Measurements from ENCODE around the gene PRKAR2A. TPM values are rescaled to one million over a fixed set of nuclear protein-coding genes. Genes with fewer than 3 reads are reported as not detected.
A peak's percentile ranks its signal among the peaks of the same experiment; 100 is the strongest.

PRKAR2A gene
- total RNA-seq, 2 experiments from 2014 or later, result 28.7 to 35.2 TPM

GRCh38 chr3:48859206-48859605, 11.5 kb upstream of the PRKAR2A start:
- ATAC-seq, result no peak

DNA sequence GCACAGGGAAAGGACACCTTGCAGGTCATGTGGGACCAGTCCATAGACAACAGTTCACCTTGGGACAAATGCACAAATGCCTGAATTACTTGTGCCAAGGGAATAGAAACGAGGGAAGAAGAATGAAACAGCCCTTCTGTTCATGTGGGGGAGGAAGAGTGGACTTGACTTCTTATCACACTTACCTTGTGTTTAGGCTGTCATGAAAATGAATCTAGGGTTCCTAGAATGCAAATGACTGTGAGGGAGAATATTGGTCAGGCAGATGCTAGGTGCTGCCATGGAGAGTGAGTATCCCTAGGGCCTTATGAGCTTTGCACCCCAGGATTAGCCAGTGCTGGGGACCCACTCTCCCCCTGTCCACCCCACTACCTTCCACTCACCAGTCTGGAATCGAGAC, 11.0 kb upstream of the PRKAR2A start:
- H3K9me3 Mint-ChIP-seq (ENCODE audit: low read depth), result no peaks in the 10 kb centered on the region
- no peaks in the 10 kb centered on the region for H3K27me3 Mint-ChIP-seq
- ATAC-seq (no peak), DNase-seq (no peak)
- intact Hi-C loops (cut with DNase I, micrococcal nuclease), result no loop called here
- H3K36me3 Mint-ChIP-seq (ENCODE audit: low read depth), result peaks cover 12% of the 10 kb centered on the region
- no peaks in the 10 kb centered on the region for H3K4me1 Mint-ChIP-seq
- ChIA-PET POLR2A (no interaction called here), CTCF (no interaction called here)
- no peak overlapping the region for H3K4me3 Mint-ChIP-seq
- peak overlapping the region; percentile 19 for H3K27ac Mint-ChIP-seq

More at GRCh38 chr3:48859206-48859605, 11.5 kb upstream of the PRKAR2A start:
- ChIA-PET POLR2A (no interaction called here), CTCF (no interaction called here)
- peaks cover 12% of the 10 kb centered on the region for H3K36me3 Mint-ChIP-seq (ENCODE audit: low read depth)
- H3K27ac Mint-ChIP-seq, result peak overlapping the region; percentile 19
- no peaks in the 10 kb centered on the region for H3K9me3 Mint-ChIP-seq (ENCODE audit: low read depth)
- no peak overlapping the region for H3K4me3 Mint-ChIP-seq
- DNase-seq, result no peak
- intact Hi-C loops (cut with DNase I, micrococcal nuclease), result no loop called here
- H3K4me1 Mint-ChIP-seq, result no peaks in the 10 kb centered on the region
- H3K27me3 Mint-ChIP-seq, result no peaks in the 10 kb centered on the region

GRCh38 chr3:48857641-48858040, 10.0 kb upstream of the PRKAR2A start:
- no peak overlapping the region for H3K27ac Mint-ChIP-seq
- intact Hi-C loops (cut with DNase I, micrococcal nuclease), result no loop called here
- H3K9me3 Mint-ChIP-seq (ENCODE audit: low read depth), result no peaks in the 10 kb centered on the region
- no peak for ATAC-seq
- CTCF ChIA-PET, result no interaction called here
- no peak overlapping the region for H3K4me3 Mint-ChIP-seq
- H3K4me1 Mint-ChIP-seq, result no peaks in the 10 kb centered on the region
- DNase-seq, result no peak
- POLR2A ChIA-PET, result interaction anchor here (0.6 kb wide), 1 partner anchor 28 kb away, joined by 7 read pairs; no protein-coding TSS in a partner anchor
- H3K36me3 Mint-ChIP-seq (ENCODE audit: low read depth), result peaks cover 12% of the 10 kb centered on the region
- H3K27me3 Mint-ChIP-seq, result no peaks in the 10 kb centered on the region

DNA sequence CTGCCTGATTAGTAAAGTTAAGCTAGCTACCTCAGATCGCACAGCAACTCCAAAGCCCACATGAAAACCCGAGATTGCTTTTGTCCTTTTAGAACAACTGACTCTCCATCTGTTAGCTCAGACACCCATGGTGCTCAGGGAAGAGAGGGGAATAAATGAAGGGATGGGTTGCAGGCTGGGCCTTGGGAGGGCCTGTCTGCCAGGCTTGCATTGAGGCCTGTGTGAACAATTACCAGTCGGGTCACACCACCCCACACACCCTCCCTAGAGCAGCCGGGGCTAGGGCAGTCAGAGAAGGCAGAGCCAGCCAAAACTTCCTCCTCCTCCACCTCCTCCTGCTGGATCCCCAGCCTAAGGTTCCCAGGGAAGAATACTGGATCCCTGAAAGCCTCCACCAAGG, 8.8 kb upstream of the PRKAR2A start:
- POLR2A ChIA-PET, result interaction anchor here (0.7 kb wide), 1 partner anchor 99 kb away, joined by 4 read pairs; no protein-coding TSS in a partner anchor
- intact Hi-C loops (cut with DNase I, micrococcal nuclease), result no loop called here
- ATAC-seq, result no peak
- Mint-ChIP-seq H3K4me1 (no peaks in the 10 kb centered on the region), H3K9me3 (ENCODE audit: low read depth) (no peaks in the 10 kb centered on the region), H3K36me3 (ENCODE audit: low read depth) (peaks cover 7% of the 10 kb centered on the region), H3K4me3 (no peak overlapping the region), H3K27me3 (no peaks in the 10 kb centered on the region), H3K27ac (no peak overlapping the region)
- DNase-seq, result no peak
- CTCF ChIA-PET, result interaction anchor here (1.5 kb wide), 1 partner anchor 14 kb away, joined by 4 read pairs; no protein-coding TSS in a partner anchor

- DNase-seq (no peak), ATAC-seq (no peak)
- CTCF ChIA-PET, result interaction anchor here (0.5 to 1.5 kb wide), 2 partner anchors 15 to 131 kb away, joined by 3 to 4 read pairs; no protein-coding TSS in a partner anchor
- intact Hi-C loops (cut with DNase I, micrococcal nuclease), result no loop called here
- Mint-ChIP-seq H3K27ac (no peak overlapping the region), H3K4me1 (no peaks in the 10 kb centered on the region), H3K9me3 (ENCODE audit: low read depth) (no peaks in the 10 kb centered on the region), H3K27me3 (no peaks in the 10 kb centered on the region), H3K4me3 (no peak overlapping the region), H3K36me3 (ENCODE audit: low read depth) (peaks cover 7% of the 10 kb centered on the region)
- POLR2A ChIA-PET, result interaction anchor here (0.5 to 0.7 kb wide), 2 partner anchors 25 to 99 kb away, joined by 4 to 6 read pairs; no protein-coding TSS in a partner anchor
These were observed 8.2 kb upstream of the PRKAR2A start for GRCh38 chr3:48855681-48856447.

DNA sequence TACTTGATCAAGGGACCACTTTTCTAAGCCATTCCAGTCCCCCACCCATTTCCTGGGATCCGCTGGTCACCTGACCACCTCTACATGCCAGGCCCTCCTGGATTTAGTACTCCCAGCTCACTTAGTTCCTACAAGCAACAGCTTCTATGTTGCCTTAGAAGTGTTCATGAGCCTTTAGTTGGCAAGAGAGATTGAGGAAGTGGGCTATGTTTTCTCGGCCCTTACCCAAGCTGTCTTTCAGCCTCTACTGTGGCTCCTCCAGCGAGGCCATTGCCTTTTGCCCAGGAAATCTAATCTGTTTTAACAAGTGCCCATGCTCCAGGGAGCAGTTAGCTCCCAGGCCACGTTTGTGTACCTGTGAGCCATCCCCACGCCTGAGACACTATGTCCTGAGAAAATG, 4.5 kb upstream of the PRKAR2A start:
- Mint-ChIP-seq H3K27me3 (no peaks in the 10 kb centered on the region), H3K4me1 (peaks cover 7% of the 10 kb centered on the region), H3K36me3 (ENCODE audit: low read depth) (peaks cover 2% of the 10 kb centered on the region), H3K4me3 (no peak overlapping the region), H3K9me3 (ENCODE audit: low read depth) (no peaks in the 10 kb centered on the region), H3K27ac (no peak overlapping the region)
- POLR2A ChIA-PET, result no interaction called here
- DNase-seq (no peak), ATAC-seq (no peak)
- CTCF ChIA-PET, result no interaction called here
- intact Hi-C loops (cut with DNase I, micrococcal nuclease), result no loop called here

DNA sequence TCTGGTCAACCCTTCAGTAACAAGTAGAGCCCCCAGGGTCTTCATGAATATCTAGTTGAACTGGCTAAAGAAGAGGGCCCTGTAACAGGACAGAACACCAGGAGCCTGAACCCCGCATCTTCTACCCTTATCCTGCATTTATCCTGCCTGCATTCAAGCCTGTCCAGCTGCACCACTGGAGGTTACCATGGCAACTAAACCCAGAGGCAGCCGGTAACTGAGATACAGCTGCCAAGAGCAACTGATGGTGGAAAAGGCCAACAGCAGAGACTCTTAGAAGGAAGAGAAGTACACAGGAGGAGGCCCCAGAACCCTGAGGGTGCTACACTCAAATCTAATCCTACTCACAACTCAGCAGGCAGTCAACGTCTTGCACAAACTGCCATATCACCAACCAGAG, 3.7 kb upstream of the PRKAR2A start:
- Mint-ChIP-seq H3K36me3 (ENCODE audit: low read depth) (peaks cover 2% of the 10 kb centered on the region), H3K4me1 (peaks cover 12% of the 10 kb centered on the region), H3K9me3 (ENCODE audit: low read depth) (no peaks in the 10 kb centered on the region), H3K4me3 (no peak overlapping the region), H3K27ac (no peak overlapping the region), H3K27me3 (no peaks in the 10 kb centered on the region)
- ChIA-PET CTCF (no interaction called here), POLR2A (no interaction called here)
- intact Hi-C loops (cut with DNase I, micrococcal nuclease), result no loop called here
- ATAC-seq (no peak), DNase-seq (no peak)

DNA sequence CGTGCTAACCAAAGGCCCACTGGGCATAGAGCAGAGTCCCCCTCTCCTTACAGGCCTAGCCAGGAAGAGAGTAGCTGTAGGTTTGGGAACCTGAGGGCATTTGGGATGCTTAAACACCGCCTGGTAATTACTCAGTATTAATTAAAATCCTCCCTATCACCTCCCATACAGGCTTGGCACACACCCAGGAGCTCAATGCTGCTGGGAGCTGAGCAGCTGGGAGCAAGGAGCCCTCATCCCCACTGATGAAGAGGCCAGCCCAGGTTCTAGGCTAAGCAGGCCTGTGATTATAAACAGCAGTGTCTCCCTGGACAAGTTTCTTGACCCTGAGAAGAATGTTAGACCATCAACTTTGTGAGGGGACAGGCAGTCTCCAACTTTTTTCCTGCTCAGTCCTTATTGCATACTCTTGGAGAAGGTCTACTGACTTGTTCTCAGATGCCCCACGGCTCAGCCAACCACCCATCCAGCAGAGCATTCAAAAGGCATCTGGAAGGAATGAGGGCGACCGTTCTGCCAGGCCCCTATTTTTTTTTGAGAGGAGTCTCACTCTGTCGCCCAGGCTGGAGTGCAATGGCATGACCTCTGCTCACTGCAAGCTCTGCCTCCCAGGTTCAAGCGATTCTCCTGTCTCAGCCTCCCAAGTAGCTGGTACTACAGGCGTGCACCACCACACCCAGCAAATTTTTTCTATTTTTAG, 1.3 kb upstream of the PRKAR2A start:
- Mint-ChIP-seq H3K9me3 (ENCODE audit: low read depth) (no peaks in the 10 kb centered on the region), H3K4me1 (peaks cover 26% of the 10 kb centered on the region), H3K36me3 (ENCODE audit: low read depth) (peaks cover 6% of the 10 kb centered on the region), H3K4me3 (no peak overlapping the region), H3K27me3 (no peaks in the 10 kb centered on the region), H3K27ac (peak overlapping the region; percentile 87)
- POLR2A ChIA-PET, result no interaction called here
- intact Hi-C loops (cut with DNase I, micrococcal nuclease), result loop anchor here (5.0 to 10.0 kb wide), 3 partner anchors 68 to 1376 kb away; partner anchors contain the start of gene ARIH2 (in 1 of the 2)
- CTCF ChIA-PET, result no interaction called here
- no peak for ATAC-seq
- DNase-seq, result no peak

DNA sequence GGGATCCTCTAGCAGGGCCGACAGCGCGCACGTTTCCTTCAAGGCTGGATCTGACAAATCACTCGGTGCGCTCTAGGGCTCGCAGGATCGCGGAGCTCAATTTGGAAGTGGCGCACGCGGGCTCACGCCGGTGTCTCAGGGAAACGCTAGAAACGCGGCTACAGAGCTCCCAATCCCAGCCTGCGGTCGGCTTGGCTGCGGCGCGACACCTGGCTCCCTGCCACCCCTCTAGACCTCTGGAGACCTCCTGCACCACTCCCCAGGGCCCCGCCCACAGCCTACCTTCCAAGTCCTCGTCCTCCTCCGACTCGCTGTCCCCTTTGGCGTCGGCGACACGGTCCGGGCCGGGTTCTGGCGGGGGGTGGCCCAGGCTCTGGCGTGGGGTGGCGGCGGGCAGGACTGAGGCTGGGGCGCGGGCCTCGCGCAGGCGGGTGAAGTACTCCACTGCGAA, 596 bp downstream of the PRKAR2A start:
- CTCF ChIA-PET, result interaction anchor here (0.5 to 1.1 kb wide), 3 partner anchors 51 to 167 kb away, joined by 3 read pairs; partner anchors contain the start of gene SLC25A20
- POLR2A ChIA-PET, result interaction anchor here (0.6 to 2.1 kb wide), 3 partner anchors 72 to 84 kb away, joined by 3 to 11 read pairs (median 3); partner anchors contain the start of gene ARIH2
- intact Hi-C loops (cut with DNase I, micrococcal nuclease), result loop anchor here (1.0 to 10.0 kb wide), 13 partner anchors 34 to 1378 kb away; partner anchors contain the start of genes ARIH2 (in 2 of the 2), DAG1 (in 1 of the 2), IMPDH2 (in 1 of the 2) and NCKIPSD (in 1 of the 2)
- Mint-ChIP-seq H3K36me3 (ENCODE audit: low read depth) (peaks cover 6% of the 10 kb centered on the region), H3K4me1 (peaks cover 26% of the 10 kb centered on the region), H3K27me3 (no peaks in the 10 kb centered on the region), H3K9me3 (ENCODE audit: low read depth) (no peaks in the 10 kb centered on the region), H3K4me3 (peak overlapping the region; percentile 82), H3K27ac (peak overlapping the region; percentile 59)
- ATAC-seq (peak; percentile 62), DNase-seq (peak; percentile 75)

DNA sequence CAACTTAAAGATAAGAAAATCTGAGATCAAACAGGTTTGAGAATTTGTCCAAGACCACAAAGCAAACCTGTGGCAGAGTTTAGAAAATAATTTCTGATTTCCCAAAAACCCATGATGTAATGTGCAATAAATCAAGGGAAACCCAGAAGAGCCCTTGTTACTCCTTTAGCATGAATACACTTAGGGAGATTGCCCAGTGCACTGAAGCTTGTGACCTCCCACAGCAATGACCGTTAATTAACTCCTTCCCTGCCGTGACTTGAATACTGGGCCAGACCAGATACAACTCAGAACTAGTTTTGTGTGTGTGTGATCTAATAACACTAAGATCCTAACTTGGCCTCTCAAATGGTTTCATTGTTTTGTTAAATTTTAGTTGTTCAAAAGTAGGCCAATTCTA, 2.5 kb downstream of the PRKAR2A start:
- Mint-ChIP-seq H3K27ac (peak overlapping the region; percentile 15), H3K27me3 (no peaks in the 10 kb centered on the region), H3K9me3 (ENCODE audit: low read depth) (no peaks in the 10 kb centered on the region), H3K4me3 (peak overlapping the region; percentile 23), H3K4me1 (peaks cover 26% of the 10 kb centered on the region), H3K36me3 (ENCODE audit: low read depth) (peaks cover 6% of the 10 kb centered on the region)
- CTCF ChIA-PET, result no interaction called here
- intact Hi-C loops (cut with DNase I, micrococcal nuclease), result loop anchor here (5.0 to 10.0 kb wide), 3 partner anchors 72 to 1380 kb away; partner anchors contain the start of gene ARIH2 (in 1 of the 2)
- ATAC-seq (no peak), DNase-seq (no peak)
- POLR2A ChIA-PET, result no interaction called here

DNA sequence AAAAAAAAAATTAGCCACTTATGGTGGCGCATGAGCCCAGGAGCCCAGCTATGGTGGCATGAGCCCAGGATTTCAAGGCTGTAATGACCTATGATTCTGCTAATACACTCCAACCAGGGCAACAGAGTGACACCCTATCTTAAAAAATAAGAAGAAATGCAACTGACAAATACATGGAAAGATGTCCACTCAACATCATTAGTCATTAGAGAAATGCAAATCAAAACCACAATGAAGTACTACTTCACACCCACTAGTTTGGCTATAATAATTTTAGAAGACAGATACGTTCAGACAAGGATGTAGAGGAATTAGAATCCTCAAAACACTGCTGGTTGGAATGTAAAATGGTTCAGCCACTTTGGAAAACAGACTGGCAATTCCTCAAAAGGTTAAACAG, 10.5 kb downstream of the PRKAR2A start:
- ChIA-PET POLR2A (interaction anchor here (0.6 kb wide), 2 partner anchors 131 to 274 kb away, joined by 3 to 4 read pairs; no protein-coding TSS in a partner anchor), CTCF (no interaction called here)

More for the DNA sequence above, 10.5 kb downstream of the PRKAR2A start:
- H3K9me3 Mint-ChIP-seq (ENCODE audit: low read depth), result no peaks in the 10 kb centered on the region
- ATAC-seq (no peak), DNase-seq (no peak)
- H3K27me3 Mint-ChIP-seq, result no peaks in the 10 kb centered on the region
- no peak overlapping the region for H3K4me3 Mint-ChIP-seq
- H3K4me1 Mint-ChIP-seq, result peaks cover 9% of the 10 kb centered on the region
- peaks cover 16% of the 10 kb centered on the region for H3K36me3 Mint-ChIP-seq (ENCODE audit: low read depth)
- intact Hi-C loops (cut with DNase I, micrococcal nuclease), result no loop called here
- no peak overlapping the region for H3K27ac Mint-ChIP-seq

Data from activated CD4-positive, alpha-beta T cell treated with anti-CD3 and anti-CD28 coated beads for 36 hours (primary cell).